OCI-LY3 (cell line): ENCODE data around the gene PRSS36.
"Not testable (repeated sequence)": the region's sequence is repeated elsewhere in the genome, so short reads cannot be mapped to it uniquely, and the experiment has no call there.

Experiments used
- CTCF ChIP-seq: fragments of 200-600, 300-600 bp; sonication (generic); IDR thresholded peaks from 2 replicates; pipeline ENCODE4 v1.5.1; 2014; ENCODE audit warnings: antibody characterized with exemption, low read length, low read depth
- EZH2phosphoT487 ChIP-seq: fragments of 200-600 bp; shearing (Covaris generic); IDR thresholded peaks from 2 replicates; pipeline ENCODE4 v1.6.1; 2018; ENCODE audit warnings: antibody characterized with exemption, mixed run types, low read depth

- TF ChIP-seq CTCF, EZH2phosphoT487: not testable (repeated sequence)
These were observed 8.8 kb downstream of the PRSS36 start for GRCh38 chr16:31141071-31141469.
